Measurements from ENCODE around the gene AOC3.

DNA sequence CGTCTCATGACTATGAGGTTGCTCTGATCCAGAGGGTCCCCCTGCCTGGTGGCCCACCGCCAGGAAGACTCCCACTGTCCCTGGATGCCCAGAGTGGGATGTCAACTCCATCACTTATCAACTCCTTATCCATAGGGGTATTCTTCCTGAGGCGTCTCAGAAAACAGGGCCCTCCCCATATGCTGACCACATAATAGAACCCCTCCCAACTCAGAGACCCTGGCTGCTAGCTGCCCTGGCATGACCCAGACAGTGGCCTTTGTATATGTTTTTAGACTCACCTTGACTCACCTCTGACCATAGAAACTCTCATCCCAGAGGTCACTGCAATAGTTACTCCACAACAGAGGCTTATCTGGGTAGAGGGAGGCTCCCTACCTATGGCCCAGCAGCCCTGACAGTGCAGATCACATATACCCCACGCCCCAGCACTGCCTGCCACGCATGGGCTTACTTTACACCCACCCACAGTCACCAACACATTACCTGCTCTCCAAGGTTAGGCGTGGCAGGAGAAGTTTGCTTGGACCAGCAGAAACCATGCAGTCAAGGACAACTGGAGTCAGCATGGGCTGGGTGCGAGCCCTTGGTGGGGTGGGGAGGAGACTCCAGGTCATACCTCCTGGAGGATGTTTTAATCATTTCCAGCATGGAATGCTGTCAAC, 47.3 kb downstream of the AOC3 start:
- no peak for TF ChIP-seq REST (IDR thresholded peaks at IDR 0.05; ENCODE audit: insufficient read depth in 1 of 2, low read depth in 2 of 2, low read length in 2 of 2)
- TF ChIP-seq TAF1 (IDR thresholded peaks at IDR 0.05; ENCODE audit: borderline replicate concordance, insufficient read depth, low read length): no peak
- no peak for TF ChIP-seq POLR2AphosphoS5 (IDR thresholded peaks at IDR 0.05; ENCODE audit: low read depth, low read length)
- no peak for TF ChIP-seq FOXP2 (optimal IDR thresholded peaks at IDR 0.05; ENCODE audit: borderline replicate concordance, extremely low read depth, extremely low read length, insufficient read depth)
